NCI-H1048 (cell line): ENCODE data around the gene FOXE3.

ENCODE experiments used
- DNase-seq: peaks from one replicate; lab custom pipeline; 2025; lab: John Stamatoyannopoulos, UW

FOXE3 gene

DNA sequence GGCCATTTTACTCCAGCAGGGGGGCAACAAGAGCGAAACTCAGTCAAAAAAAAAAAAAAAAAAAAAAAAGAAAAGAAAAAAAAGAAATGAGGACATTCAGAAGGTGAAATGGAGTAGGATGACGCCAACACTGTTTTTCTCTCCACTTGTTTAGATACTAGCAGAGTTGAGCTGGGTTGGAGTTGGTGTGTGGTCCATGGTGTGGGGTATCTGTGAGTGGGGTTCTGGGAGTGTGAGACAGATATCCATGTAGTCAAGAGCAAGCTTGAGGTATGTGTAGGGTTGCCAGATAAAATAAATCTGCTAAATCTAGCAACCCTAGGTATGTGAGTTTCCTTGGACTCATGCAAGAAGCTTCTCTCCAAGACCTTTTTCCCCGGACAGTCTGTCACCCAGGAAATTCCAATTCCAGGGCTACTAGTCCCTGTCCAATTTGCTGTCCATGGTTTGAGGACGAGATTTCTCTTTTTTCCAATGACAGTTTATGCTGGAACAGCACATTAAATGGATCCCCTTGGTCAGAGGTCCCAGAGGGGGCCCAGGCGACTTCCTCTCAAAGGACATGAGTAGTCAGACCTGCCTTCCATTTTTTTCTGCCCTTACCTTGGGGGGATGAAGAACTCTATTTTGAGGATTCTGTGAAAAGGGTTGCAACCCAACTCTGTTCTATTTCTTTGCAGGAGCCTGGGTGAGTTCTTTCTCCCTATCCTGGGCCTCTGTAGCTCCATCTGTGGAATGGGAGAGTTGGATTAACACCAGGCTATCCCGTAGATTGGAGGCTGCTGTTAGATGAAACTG lies 19.6 kb downstream of the FOXE3 start:
- DNase-seq: no peak

DNA sequence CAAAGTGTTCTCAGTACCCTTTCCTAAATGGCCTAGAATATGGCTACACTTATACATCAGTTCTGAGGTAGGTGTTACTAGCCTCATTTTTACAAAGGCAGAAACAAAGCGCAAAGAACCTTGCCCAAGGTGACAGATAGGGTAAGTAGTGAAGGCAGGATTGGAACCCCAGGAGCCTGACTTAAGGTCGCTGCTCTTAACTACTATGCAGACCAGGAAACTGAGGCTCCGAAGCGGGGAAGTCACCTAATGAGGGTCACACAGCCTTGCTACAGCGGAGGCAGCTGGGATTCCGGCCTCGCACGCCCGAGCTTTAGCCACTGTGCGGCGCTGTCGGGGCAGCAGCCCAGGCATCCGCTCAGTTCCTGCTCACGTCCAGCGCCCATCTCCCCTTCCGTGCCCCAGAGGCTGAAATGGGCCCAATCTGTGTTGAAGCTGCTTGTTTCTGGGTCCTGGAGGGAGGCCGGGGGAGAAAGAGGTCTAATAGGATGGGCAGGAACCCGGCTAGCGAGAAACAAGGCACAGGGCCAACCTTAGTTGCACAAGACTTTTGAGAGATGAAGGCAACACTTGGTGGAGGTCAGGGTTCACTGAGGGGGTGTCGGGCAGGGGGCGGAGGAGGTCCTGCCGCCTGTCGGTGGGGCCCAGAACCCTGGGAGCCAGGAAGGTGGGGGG lies 20.4 kb downstream of the FOXE3 start:
- DNase-seq: no peak

DNA sequence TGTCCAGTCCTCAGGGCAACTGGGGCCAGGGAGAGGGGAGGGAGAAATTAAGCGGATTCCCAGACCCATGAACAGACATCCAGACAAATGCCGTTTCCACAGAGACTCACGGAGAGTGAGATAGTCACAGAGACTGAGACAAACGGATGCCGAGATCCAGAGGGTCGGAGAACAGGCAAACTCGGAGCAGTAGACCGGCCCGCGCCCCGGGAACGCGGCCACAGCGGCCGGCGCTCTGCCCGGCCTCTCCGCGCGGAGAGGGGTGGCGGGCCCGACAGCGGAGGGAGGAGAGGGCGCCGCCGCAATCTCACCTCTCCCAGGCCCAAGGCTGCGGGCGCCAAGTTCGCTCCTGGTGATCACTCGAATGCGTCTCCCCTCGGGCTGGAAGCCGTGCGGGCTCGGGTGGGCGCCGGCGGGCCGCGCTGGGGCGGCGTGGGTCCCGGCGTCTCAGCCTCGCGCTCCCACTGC lies 20.9 kb downstream of the FOXE3 start:
- DNase-seq: no peak

DNA sequence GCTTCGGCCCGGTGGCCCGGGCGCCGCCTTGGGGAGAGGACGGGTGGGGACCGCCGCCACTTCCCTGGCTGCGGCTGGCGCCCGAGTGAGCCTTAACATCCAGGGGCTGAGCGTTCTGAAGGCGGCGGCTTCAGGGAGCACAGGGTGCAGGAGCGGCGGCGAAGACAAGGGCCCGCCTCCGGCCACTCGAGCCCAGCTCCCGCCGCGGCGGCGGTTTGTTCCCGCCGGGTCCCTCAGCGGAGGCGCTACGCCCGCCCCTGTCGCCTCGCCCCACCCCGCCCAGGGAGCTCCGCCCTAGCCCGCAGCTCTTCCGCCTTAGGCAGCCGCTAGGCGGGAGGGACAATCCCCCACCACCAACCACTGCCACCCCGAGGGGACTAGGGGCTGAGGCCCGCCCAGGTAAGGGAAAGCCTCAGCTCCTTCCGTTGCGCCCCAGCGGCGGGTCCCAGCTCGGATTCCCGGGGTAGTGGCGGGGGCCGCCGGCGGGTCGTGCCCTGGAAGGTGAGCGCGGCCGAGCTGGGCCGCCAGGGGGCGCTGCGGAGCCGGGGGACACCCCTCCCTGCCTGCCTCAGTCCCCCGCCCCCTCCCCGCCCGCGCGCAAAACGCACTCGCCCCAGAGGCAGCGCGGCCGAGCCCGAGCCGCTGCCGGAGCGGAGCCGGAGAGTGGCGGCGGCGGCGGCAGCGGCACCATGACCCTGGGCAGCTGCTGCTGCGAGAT lies 21.5 kb downstream of the FOXE3 start, which contains the start of gene FOXD2:
Gene FOXD2 (plus strand): TSS at position 598 of the 718 bp plus-strand sequence. CDS start 92 bp downstream, at position 690.
- DNase-seq: peak; percentile 51

DNA sequence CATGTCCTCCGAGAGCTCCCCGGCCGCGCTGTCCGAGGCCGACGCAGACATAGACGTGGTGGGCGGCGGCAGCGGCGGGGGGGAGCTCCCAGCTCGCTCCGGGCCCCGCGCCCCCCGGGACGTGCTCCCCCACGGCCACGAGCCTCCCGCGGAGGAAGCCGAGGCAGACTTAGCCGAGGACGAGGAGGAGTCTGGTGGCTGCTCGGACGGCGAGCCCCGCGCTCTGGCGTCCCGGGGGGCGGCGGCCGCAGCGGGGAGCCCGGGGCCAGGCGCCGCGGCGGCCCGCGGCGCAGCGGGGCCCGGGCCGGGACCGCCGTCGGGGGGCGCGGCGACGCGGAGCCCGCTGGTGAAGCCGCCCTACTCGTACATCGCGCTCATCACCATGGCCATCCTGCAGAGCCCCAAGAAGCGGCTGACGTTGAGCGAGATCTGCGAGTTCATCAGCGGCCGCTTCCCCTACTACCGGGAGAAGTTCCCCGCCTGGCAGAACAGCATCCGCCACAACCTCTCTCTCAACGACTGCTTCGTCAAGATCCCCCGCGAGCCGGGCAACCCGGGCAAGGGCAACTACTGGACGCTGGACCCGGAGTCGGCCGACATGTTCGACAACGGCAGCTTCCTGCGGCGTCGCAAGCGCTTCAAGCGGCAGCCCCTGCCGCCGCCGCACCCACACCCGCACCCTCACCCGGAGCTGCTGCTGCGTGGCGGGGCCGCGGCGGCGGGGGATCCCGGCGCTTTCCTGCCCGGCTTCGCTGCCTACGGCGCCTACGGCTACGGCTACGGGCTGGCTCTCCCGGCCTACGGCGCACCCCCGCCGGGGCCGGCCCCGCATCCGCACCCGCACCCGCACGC lies 22.3 kb downstream of the FOXE3 start:
- DNase-seq: no peak

DNA sequence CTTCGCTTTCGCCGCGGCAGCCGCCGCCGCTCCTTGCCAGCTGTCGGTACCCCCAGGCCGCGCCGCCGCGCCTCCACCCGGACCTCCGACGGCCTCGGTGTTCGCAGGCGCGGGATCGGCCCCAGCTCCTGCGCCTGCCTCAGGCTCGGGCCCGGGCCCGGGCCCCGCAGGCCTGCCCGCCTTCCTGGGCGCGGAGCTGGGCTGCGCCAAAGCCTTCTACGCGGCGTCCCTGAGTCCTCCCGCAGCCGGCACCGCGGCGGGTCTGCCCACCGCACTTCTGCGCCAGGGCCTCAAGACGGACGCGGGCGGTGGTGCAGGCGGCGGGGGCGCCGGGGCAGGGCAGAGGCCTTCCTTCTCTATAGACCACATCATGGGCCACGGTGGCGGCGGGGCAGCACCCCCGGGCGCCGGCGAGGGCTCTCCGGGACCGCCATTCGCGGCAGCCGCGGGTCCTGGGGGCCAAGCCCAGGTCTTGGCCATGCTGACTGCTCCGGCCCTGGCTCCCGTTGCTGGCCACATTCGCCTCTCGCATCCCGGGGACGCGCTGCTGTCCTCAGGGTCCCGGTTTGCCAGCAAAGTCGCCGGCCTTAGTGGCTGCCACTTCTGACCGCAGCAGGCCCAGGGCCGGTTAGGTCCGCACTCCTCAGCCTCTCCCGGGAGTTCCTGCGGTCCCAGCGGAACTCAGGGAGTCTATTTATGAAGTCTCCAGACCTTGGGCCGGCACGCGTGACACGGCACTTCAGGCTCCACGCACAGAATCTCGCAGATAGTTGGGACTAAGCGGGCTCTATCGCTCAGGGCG lies 23.1 kb downstream of the FOXE3 start:
- DNase-seq: no peak

DNA sequence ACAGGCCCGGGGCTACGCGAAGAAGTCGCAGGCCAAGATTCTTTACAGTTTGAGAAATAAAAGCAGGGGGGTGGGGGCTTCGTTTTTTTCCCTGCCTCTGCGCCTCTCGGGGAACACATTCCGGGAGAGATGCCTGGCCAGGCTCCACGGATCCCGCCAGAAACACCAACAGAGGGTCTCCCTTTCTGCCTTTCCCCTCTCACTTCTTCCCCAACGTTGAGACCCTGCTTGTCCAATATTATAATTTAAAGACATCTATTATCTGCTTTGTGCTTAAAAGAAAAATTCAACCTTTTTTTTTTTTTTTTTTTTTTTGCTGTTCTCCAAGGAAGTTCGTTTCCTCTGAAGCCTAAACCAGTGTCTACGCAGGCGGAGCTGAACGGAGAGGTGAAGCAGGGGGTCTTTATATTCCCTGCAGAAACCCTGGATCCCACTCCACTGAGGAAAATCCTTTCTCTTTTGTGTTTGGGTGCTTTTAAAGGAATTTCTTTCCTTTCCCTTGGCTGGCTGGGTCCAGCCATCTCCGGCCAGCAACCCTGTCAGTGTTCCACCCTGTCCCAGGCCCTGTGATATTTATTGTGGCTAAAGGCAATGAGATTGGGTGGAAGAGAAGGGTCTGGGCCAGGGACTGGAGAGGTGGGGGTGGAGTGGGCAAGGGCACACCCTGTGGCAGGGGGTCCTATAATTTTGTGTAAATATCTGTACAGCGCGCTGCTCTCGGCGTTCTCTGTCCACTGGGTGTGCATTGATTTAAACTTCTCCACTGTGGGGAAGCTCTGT lies 23.9 kb downstream of the FOXE3 start:
- DNase-seq: no peak

DNA sequence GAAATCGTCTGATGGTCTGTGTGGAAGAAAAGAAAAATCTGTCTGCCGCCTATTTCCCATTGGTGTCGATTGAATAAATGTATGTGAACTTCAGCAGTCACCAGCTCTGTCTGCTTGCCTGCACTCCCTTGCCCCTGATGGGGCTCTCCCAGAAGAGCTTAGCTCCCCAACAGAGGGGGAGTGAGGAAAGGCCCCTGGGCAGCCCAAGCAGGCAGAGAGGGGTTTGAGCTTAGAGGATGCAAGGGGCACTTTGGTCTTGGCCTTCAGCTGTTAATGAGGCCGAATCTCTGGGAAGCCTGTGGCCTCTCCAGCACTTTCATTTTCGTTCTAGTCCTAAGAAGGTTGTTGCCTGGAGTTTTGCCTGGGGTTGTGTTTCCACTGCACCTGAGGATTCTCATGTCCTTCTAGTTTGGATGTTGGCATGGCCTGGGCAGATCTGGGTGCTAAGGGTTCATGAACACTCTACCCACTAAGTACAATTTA lies 24.6 kb downstream of the FOXE3 start:
- DNase-seq: no peak

DNA sequence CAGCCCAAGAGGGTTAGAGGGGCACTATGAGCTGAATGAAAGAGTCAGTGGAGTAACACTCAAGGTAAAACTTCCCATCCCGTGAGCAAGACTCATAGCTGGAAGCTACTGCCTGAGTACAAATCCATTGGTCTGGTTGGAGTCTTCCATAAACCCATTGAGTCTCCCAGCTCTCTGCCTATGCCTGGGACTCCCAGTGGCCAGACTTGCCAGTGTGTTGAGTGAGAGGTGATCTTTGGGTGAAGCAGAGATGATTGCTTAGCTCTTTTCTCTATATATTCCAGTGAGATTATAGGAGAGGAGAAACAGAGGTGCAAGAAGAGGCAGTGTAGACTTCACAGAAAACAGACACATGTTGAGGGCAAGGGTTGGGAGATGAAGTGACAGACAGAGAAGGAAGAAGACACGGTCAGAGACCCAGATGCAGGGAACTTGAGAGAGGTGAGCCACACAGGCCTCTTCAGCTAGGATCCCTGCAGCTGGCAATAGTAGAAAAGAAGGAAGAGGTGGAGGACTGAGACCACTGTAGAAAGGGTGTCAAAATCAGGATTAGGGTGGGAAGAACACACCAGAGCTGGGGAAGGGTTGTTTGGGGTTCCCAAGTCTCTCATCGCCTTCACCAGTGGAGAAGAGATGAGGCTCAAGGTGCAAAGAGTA lies 25.5 kb downstream of the FOXE3 start:
- DNase-seq: no peak

DNA sequence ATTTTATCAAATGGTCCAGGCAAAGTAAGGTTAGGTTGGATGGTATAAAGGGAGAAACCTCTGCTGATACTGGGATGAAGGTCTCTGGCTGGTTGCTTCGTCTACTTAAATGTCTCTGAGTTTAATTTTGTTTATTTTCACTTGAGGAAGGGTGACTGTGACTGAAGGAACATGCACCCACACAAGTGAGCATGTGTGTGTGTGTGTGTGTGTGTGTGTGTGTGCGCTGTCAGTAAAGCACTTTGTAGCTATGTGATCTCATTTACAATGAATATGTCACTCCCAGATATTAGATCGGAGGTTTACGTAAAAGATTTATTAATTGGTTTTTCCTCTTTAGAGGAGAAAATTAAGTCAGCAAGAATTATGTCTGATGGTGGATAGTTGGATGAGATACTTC lies 26.1 kb downstream of the FOXE3 start:
- DNase-seq: no peak

DNA sequence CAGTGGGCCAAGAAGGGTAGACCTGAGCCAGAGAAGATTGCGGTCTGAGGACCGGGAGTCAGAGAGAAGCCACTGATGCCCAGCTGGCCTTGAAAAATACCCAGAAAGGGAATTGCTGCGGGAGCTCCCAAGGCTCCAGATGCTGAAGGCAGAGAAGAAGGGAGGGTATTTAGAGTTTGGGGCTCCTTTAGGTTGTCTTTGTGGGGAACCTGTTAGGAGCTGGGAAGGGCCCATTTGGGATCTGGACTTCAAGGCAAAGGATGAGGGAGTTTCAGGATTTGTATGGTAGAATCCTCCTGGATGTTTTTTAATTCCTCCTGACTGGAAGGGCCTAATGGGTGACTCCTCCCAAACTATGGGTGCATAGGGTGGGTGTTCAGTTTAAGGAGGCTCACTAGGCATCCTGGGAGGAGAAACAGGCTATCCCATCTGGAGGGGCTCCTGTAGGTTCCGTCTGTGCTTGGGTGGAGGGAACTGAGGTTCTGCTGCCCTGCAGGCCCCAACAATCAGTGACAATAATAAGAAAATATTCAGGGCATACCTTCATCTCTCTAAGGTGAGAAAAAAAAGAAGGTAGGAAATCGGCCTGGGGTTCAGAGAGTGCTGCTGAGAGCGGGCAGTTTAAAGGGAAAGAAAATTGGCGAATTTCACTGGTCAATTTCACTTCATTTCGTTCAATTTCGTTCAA lies 26.9 kb downstream of the FOXE3 start:
- DNase-seq: no peak

DNA sequence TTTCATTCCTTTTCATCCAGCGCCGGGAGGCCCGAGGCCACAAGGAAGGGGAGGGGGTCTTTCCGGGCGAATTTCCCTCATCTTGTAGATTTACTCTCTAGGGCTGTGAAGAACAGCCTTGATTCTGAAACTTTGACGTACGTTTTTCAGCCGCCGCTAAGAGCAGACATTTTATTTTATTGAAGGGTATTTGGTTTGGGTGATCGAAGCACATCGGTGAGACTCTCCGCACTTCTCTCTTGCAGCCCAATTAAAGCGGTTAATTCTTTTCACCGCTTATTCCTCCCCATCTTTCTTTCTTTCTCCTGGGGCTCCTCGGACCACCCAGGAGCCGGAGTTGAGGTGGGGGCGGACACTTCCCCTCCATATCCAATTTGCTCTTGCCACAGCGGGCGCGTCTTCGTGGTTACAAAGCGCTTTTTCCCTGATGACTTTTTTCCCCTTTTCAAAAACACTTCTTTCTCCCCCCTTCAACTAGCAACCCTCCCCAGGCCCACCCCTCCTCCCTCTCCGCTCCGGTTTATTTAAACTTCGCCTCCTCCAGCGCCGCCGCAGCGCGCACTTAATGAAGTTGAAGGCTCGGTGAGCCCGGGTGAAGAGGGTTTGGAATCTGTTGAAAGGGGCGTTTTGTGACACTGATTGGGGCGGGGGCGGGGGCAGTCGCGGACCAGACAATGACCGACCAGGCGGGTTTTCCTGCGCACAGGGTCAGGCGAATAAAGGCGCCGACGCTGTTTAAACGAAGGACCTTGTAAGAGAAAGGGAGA lies 27.6 kb downstream of the FOXE3 start:
- DNase-seq: no peak

DNA sequence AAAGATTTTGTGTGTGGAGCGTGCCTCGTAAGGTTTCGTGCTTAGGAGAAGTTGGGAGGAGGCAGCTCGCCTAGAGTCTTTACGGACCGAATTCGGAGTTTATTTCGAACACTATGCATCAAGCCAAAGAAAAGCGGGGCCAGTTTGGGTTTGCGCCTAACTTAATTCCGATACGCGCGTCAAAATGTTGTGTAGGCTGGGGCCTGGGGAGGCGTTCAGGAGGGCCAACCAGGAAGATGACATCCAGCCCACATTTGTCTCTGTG lies 28.1 kb downstream of the FOXE3 start:
- DNase-seq: no peak

DNA sequence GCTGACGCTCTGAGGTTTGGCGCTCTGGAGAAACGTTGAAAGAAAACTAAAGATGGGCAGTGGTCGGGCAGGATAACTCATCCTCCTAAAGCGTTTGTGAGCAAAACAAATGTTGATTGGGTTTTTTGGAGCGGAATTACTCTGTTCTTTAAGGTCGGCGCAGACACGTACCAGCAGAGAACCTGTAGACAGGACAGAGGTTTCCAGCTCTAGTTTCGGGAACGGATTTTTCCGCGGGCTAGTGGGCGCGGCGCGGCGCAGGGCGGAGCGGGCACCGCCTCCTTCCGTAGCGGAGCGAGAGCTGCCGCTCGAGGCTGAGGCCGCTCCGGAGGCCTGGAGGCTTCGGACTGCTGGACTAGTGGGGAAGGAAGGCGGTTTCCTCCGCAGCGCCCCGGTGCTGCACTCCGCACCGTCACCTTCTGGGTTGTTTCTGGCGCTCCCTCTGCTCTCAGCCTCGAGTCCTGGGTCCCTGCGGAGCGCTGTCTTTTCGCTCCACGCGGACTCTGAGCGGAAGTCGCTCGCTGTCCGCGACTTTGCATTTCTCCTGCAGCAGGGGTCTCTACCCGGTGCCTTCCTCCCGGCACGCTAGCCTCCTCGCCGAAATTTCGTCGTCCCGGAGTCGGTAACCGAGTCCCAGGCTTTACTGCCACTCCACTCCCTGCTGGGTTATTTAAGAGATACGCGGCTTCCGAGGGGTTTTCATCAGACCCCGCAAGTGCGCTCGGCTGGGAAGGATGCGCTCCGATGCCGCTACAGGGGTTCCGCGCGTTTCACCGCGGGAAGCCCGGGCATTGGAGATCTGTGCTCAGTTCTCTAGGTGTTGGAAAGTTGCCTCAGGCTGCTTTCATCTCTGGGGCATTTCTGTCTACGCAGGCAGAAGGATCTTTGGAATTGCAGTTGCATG lies 28.7 kb downstream of the FOXE3 start:
- DNase-seq: no peak

DNA sequence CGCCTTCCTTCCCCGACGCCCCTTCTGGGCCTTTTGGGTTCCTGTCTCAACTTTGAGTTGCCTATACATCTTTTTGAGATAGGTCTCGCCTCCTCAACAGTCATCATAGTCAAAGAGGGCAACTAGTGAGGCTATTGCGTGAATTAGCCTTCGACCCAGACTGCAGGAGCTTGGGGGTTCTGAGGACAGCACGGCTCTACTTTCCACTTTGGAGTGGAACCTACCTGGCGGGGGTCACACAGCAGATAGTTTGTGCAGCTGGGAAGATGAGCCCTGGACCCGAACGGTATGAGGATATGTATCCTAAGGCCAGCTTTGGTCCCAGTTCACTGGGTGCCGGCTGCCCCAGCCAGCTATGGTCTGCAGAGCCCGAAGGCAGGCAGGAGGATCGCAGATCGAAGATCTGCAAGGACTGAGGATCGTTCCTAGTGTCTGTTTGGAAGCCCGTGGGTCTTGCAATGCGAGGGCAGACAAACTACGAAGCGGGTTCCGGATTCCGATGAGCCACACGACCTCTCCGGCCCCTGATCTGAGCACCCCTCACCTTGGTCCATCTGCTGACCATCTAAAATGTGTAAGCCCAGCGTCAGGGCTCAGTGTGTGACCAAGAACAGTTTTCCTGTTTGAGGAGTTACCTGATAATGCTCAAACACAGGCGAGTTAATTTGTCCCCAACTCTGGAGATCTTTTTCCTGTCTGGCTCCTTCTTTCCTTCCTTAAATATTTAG lies 29.9 kb downstream of the FOXE3 start:
- DNase-seq: no peak

DNA sequence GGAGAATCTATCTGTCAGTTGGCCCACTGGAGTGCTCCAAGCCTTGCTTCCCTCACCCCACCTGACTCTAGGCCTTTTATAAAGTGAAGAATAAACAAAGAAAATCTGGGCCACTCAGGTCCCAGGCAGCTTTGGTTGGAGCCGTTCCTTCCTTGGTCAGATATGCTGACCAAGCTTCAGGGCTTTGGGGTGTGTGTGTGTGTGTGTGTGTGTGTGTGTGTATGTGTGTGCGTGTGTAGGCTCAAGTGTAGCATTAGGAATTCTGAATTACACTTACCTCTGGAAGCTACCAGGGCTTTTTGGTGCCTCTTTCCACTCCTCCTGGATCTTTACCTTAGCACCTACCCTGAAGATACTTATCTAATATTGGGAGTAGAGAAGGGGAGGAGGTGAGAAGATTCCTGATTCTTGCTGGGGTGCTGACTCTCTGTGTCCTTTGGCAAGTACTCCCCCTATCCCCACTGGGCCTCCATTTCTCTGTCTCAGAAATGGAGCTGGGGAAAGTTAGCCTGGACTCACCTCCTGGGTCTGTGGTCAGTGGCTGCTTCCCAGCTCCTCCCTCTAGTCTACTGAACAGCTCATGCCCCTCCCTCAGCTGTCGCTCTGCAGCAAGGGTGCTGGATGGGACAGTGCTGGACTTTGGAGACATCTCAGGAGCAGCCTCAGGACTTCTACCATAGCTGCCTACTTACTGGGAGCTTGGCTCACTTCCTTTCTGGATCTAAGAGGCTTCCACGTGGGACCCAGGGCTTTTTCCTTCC lies 32.6 kb downstream of the FOXE3 start:
- no peak for DNase-seq
